ENCODE data around the gene IGSF9.

The IGSF9 gene

DNA sequence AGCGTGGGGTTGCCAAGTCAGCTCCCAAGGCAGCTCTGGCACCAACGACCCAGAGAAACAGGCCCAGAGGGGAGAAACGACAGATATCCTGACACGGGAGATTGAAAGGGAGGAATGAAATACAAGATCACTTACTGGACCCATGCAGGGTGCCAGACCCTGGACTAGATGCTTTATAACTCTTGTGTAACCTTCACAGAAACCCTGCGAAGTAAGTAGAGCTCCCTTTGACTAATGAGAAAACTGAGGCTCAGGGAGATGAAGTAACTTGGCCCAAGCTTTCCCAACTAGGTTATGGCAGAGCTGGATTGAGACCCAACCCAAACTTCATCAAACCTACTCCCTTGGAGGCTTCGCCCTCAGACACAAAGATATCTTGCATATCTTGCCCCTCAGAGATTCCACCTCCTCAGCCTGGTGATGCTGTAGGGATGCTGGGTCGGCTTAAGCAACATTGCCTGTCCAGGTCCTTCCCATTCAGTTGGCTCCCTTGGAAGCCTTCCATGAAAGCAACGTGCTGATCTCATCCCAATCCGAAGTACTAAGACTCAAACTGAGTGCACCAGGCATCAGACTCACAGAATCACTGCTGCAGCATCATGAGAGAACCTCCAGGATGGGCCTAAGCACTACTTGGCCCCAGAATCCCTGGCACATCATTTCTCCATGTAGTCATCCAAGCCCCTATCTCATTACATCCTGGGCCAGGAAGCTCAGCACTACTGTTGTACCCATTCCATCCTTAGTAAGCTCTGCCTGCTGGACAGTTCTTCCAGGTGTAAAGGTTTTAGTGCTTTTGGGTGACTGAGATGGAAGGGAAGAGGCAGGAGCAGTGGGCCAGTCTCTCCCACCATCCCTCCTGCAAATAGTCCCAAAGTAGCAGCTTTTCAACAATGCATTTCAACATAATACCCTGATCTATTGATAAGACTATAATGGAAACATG is 1.1 kb upstream of the IGSF9 start:
- no peak for DNase-seq (ENCODE audit: low read depth in 1 of 2, low spot score in 1 of 2)

DNA sequence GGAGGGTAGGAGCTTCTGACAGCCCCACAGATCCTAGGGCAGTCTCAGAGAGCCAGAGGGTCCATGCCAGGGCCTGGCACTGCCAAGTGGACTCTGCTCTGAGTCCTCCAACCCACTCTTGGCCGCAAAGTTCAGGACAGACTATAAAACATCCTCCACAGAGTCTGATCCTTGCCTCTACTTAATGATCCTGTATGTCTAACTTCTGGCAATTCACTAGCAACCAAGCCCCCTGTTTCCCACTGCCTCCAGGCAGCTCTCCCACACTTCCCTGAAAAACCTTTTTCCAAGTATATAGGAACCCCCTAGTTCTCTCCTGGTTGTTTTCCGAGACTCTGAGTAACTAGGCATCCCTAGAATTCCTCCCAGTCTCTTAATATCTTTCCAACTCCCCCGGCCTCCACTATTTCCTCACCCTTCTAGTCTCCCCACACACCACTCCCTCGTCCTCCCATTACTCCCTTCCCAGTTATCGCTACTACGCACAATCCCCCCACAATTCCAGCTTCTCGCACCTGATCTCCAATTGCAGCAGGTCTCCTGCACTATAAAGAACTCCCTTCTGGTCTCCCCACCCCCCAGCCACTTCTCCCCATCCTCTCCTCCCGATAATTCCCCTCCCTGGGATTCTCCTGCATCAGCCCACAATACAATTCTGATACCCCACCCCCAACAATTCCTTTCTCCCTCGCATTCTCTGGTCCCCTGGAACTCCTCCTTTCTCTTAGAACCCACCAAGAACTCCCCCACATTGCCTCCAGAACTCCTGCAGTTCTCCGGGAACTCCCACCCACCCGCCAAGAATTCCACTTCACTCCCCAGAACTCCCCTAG is 574 bp downstream of the IGSF9 start:
- no peak for DNase-seq (ENCODE audit: low read depth in 1 of 2, low spot score in 1 of 2)

DNA sequence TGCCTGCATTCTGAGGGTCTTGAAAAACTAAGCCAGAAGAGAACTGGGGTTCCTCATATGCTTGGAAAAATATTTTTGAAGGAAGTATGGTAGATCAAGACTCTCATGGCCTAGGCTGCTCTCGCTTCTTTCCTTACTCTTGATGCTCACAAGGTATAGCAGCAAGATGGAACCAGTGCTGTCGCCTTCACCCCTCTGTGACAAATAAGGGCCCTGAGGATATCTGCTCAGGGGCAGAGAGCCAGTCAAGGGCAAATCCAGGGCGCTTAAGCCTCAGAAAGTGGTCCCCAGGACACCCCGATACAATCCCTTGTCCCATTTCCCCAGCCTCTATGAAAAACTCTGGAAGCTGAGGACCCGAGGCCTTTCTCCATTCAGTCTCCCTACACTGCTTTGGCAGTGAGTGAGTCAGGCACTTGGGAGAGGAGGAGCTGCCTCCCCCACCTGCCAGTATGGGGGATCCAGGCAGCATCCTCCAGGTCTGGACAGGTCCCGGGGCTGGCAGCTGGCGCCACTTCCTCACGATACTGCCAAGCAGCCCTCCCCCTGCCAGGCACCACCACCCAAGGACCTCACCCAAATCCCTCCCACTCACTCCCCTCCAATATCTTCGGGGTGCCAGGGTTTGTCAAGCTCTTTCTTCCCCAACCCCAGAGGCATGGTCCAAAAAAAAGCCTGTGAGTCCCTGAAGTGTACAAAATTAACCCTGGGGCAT is 1.3 kb downstream of the IGSF9 start:
- DNase-seq (ENCODE audit: low read depth in 1 of 2, low spot score in 1 of 2) = no peak

DNA sequence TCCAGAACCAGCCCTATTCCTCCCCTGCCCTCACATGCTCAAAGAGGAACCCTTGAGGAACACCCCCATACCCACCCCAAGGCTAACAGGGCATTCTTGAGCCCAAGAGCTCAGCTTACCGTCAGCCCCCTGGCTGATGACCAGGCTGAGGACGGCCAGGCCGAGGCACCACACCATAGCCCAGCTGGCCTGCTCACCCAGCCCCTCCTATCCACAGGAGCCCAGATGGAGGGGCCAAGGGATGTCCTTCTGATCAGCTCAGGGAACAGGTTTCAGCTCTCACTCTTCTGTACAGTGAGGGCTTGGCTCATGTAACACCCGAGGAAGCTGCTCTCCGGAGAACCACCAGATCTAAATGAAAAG is 2.2 kb downstream of the IGSF9 start:
- no peak for DNase-seq (ENCODE audit: low read depth in 1 of 2, low spot score in 1 of 2)

DNA sequence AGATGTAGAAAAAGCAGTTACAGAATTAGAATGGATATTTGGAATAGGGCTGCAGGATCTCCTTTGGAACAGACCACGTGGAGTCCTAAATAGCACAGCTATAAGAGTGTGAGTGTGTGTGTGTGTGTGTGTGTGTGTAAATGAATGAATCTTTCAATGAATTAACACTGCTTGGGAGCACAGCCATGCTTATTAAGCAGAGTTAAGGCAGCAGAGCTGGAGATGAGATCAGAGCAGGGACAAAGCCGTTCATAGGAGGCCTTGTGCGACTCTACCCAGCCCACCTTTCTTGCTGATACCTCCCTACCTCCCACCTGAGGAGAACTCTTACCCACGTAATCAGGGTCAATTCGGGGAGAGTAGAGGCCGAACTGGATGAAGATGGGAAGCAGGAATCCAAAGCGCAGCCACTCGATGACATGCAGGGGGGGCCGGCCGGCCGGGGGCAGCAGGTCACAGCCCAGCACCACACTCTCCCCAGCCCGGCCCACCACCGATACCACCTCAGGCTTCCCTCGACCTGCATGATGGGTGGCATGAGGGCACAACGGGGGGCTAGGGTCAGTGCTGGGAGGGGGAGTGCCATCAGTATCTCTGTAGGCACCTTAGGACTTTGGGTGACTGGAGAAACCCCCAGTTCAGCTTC is 2.7 kb downstream of the IGSF9 start:
- no peak for DNase-seq (ENCODE audit: low read depth in 1 of 2, low spot score in 1 of 2)

DNA sequence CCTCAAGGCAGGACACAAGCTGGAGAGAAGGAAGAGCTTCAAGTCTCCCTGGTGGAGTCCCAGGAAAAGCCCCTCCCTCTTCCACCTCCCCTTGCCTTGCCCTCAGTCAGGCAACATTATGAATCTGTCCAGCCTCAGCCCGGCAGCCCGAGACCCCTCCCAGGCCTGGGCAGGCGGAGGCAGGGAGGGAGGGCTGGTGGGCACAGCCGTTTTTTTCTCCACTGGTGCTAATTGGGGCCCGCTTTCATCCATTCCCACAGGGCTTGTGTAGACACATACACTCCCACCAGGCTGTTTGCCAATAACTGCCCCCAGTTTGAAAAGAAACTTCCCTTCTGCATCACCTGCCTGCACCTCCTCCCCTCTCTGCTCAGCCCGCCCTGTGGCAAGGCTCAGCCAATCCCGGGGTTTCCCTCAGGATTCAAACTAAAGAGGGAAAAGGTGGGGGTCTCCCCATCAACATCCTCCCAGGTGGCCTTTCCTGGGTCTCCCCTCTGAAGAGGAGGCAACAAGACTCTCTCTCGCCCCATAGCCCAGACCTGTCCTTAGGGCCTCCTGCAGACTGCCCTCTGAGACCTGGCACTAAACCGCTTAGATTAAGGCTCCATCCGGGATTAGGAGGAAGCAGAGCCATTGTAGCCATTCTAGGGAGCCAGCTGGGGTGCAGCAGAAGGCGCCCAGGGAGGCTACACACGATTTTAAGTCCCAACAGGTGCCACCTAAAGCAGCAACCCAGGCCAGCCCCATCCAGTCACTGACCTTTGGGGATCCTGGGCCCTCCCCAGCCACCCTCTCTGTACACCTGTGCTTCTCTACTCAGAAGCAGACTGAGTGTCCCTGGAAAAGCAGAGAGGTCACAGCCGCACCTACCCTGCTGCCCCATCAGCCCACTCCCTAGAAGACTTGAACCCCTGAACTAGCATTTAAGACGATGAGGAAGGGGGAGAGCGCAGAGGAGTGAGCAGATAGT is 3.5 kb downstream of the IGSF9 start:
- DNase-seq (ENCODE audit: low read depth in 1 of 2, low spot score in 1 of 2) = no peak

DNA sequence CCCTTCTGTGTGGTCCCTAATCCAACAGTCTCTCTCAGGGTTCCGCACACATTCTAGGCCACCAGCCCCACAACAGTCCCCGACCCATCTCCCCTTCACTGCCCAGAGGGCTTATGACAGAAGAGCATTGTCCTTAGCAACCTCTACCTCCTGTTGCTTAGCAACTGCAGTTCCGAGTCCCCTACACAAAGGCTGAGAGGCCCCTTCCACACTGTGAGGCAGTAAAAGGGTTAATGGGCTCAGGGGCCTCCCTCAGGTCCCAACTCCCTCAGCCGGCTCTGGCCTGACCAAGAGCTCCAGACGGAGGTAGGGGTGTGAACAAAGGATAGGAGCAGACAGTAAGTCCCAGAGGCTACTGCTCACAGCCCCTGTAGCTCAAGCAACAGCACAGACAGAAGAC is 4.3 kb downstream of the IGSF9 start:
- no peak for DNase-seq (ENCODE audit: low read depth in 1 of 2, low spot score in 1 of 2)

DNA sequence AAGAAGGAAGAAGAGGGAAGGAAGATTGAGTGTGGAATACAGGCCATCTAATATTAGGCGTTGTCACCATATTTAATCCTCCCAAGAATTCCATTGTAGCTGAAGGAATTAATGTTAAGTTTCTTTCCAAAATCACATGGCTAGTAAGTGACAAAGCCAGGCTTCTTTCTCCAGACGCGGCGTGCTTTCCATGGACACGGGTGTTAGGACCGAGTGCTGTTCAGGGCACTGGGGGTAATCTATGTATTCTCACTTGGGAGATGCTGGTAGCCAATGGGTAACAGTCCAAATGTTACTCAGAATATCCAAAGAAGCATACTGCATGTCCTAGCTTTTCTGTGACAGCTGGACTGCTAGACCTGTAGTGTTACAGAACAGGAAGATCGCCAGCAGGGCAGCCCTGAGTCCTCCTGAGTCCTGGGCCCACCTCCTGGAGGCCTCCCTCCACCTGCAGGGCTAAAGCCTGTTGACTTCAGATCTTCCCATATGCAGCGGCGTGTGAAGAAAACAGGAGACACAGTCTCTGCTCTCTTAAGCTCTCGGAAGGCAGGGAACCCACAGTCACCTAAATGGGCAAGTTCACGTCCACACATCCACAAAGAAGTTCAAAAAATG is 5.3 kb downstream of the IGSF9 start:
- DNase-seq (ENCODE audit: low read depth in 1 of 2, low spot score in 1 of 2) = no peak

DNA sequence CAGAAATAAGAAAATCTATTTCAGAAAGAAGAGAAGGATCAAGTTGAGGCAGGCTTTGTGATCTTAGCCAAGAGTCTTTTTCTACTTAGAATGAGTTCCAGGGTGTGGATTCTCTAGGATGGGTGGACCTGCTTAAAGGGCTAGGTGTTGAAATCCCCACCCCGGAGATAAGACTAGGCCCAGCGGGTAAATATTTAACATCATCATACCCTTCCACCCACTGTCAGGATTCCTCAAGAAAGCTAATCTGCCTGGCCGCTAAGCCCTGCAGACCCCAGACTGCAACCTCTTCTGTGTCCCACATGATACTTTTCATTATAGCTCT is 5.8 kb downstream of the IGSF9 start:
- DNase-seq (ENCODE audit: low read depth in 1 of 2, low spot score in 1 of 2) = no peak

DNA sequence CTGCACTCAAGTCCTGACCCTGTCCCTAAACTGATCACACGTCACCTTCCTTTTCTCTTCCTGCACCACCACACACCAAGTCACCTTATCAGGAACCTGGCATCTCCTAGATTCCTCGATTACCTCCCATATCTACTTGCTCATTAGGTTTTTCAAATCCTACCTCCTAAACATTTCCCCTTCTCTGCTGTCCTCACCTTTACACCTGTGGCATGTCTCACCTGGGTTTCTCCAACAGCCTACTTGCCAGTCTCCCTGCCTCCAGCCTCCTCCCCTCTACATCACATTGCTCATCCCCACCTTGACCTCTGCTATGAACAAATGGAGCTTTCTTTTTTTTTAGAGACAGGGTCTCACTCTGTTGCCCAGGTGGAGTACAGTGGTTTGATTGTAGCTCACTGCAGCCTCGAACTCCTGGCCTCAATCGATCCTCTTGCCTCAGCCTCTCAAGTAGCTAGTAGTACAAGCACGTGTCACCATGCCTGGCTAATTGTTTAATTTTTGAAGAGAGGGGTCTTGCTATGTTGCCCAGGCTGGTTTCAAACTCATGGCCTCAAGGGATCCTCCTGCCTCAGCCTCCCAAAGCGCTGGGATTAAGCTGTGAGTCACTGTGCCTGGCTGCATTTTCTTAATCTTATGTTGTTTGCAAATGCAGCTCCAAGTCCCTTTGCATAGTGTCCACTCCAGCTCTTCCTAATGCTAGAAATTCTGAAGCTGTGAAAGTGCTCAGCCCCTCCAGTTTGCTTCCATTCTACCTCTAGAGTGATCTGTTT is 6.3 kb downstream of the IGSF9 start:
- DNase-seq (ENCODE audit: low read depth in 1 of 2, low spot score in 1 of 2) = no peak

DNA sequence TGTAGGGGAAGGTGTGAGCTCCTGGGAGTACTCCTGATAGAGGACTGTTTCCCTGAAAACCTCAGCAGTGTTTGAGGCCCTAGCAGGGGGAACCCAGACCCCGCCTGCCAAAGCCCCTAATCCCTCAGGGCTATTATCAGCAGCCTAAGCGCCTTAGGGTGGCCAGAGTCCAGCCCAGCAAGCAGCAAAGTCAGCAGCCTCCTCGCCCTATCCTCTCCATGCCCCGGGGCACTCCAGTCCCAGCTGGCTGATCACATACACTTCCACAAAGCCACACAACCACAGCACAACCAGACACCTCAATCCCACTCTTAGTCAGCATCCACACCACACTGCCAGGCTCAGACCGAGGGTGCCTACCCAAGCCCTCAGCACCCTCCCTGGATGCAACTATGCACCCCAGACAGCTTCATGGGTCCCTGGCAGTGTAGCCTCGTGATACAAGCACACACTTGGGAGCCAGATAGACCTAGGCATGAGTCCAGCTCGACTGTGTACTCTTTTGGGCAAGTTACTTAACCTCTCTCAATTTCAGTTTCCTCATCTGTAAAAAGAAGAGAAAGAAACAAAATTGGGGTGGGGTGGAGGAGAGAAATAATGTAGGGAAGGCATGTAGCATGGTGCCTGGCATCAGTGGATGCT is 7.1 kb downstream of the IGSF9 start:
- DNase-seq (ENCODE audit: low read depth in 1 of 2, low spot score in 1 of 2) = no peak

DNA sequence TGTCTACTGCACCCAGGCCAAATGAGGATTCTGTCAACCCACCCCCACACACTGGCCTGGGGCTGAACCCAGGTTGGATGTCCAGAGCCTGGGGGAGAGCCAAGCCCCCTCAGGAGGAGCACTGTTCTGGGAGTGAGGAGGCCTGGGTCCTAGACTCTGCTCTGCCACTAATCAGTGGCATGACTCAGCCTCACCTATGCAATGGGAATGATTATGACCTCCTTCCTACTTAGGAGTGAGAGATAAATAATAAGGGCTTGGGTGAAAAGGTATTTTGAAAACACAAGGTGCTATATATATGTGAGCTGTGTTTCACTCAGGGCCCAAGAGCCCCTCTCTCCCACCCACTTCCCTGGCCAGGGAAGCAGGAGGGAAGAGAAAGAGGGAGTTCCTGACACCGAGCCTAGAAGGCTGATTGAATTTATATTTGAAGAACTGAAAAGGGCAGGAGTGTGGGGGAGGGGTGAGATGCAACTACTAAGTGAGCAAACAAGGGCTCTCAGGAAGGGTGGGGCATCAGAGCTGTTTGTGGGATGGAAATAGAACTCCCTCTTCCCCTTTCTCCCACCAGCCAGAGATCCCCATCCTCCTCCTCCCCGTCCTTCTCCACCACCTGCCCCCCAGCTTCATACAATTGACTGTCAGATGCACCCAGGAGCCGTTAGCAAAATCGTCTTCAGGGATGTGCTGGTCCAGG is 8.2 kb downstream of the IGSF9 start:
- no peak for DNase-seq (ENCODE audit: low read depth in 1 of 2, low spot score in 1 of 2)

DNA sequence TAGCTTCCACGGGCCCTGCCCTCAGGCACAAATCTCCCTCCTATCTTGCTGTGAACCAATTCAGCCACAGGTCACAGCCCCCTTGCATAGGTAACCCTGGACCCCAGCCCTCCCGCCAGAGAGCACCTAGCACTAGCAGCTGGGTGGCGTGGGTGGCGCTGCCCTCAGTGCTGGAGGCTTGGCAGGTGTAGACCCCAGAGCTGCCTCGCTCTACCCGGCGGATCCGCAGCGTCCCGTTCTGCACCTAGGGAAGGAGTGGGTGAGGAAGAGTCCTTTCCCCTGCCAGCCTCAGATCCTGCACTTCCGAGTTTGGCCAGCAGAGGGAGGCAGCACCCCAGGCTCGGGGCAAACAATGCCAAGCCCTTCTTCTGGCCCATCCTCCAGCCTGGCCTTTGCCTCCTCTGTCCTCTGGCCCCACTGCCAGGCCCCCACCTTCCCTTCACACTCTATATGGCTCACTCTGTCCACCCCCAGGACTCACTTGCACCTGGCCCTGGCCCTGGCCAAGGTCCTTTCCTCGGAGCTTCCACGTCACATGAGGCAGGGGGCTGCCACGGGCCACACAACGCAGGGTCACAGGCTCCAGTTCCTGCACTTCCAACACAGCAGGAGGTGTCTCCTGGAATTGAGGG is 9.0 kb downstream of the IGSF9 start:
- peak; percentile 76 to 85 for DNase-seq (ENCODE audit: low read depth in 1 of 2, low spot score in 1 of 2)

DNA sequence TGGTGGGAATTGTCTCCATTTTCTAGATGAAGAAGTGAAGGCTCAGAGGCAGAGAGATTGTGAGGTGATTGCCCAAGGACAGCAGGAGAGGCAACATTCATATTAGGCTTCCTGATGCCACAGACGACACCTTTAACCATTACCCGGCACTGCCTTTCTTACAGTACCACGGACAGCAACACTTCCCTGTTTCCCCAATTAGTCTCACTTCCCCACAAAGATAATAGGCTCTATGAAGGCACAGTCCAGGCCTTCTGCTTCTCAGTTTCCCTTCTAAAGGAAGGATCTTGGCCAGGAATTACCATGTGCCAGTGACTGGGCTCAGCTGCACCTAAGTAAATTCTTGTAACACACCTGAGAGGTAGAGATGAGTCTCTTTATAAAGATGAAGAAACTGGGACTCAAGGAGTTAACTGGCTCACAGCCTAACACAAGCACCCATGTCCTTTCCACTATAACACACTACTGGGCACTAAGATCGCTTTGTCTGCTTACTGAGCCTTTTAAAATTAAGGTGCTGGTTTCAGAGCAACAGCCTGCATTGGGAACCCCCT is 9.6 kb downstream of the IGSF9 start:
- no peak for DNase-seq (ENCODE audit: low read depth in 1 of 2, low spot score in 1 of 2)

DNA sequence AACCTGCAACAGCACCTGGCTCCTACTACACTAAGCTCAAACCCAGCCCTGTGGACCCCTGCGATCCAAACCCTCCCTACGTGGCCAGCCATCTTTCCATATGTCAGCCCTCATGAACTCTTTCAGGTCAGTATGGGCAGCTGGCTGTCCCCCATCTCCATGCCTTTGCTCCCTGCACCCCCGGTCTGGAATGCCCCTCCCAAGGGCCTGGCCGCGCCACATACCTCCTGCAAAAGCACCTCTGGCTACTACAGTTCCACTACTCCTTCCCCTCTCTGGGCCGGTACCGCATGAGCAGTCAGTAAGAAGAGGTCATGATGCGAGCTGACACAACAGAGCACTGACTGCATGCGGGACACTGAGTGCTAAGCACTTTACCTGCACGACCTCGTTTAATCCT is 10.1 kb downstream of the IGSF9 start:
- DNase-seq (ENCODE audit: low read depth in 1 of 2, low spot score in 1 of 2) = no peak

DNA sequence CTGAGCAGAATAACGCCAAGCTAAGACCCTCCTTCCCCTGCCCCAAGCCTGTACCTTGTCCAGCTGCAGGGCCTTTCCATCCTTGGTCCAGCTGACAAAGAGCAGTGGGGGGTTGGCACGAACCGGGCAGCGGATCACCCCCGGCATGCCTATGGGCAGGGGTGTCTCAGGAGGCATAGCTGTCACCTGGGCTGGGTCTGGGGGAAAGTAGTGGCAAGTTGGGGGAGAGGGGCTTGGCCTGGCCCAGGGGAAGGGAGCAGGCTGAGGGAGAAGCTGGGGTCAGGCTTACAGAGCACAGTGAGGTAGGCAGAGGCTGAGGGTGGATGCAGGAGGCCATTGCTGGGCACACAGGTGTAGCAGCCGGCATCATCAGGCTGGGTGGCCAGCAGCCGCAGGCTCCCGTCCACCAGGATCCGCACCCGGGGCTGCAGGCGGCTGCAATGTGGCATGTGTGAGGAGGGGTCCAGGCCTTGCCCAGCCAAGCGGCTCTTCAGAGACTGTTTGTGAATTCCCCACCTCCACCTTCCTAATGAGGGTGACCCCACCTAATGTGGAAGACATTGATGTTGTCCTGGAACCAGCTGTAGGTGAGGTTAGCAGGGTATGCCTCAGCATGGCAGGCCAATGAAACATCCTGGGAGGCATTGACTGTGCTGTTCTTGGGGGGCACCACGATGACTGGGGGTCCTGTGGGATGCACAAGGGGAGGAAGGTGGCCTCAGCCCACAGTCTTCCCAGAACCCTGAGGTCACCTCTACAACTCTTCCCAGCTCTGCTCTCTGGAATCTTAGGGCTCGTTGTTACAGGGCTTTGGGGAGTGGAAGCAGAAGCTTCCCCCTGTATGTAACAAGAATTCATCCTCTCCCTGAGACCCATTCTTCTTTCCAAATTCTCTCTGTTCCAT is 11.0 kb downstream of the IGSF9 start:
- no peak for DNase-seq (ENCODE audit: low read depth in 1 of 2, low spot score in 1 of 2)

Measured in activated T-helper 1 cell treated with anti-CD3 and anti-CD28 coated beads, Interleukin-2, amount 50 U/mL, for 16 hours (primary cell).